HepG2 (cell line): ENCODE data around the gene FCGR3B. TPM values are rescaled to one million over a fixed set of nuclear protein-coding genes. Genes with fewer than 3 reads are reported as not detected.
"Not testable (repeated sequence)": the region's sequence is repeated elsewhere in the genome, so short reads cannot be mapped to it uniquely, and the experiment has no call there.

Experiments
- ATAC-seq: fragments of 200-7000 bp; cut with Tn5 transposase; 3 replicates; pipeline ENCODE4 v1.9.1; 2020; ENCODE audit warnings: mild to moderate bottlenecking, moderate library complexity
- BruUV-seq: library from RNA; stranded (reverse); fragments of 400-500 nt; replicated peaks from 2 replicates; lab custom pipeline; 2021; lab: Mats Ljungman, UMichigan
- CTCF ChIA-PET: fragments of 300-600 bp; formaldehyde crosslinking; extraction: SDS; loops from one replicate; lab custom pipeline; 2021; ENCODE audit warnings: low total read pairs, inconsistent platforms, low intra/inter-chr PET ratio; lab: Yijun Ruan, JAX
- POLR2A ChIA-PET: fragments of 350-600 bp; sonication (Branson Sonifier 250); formaldehyde crosslinking; loops from one replicate; lab custom pipeline; 2020; ENCODE audit warnings: antibody characterized with exemption, inconsistent platforms; lab: Yijun Ruan, JAX
- DNase-seq: peaks from one replicate; pipeline ENCODE4 v3.0.0-alpha.2; 2015; ENCODE audit warnings: low spot score
- FAIRE-seq: peaks from 3 replicates; lab custom pipeline; 2011; peaks lifted over from hg19 to GRCh38; lab: Jason Lieb, UNC
- H2AFZ ChIP-seq: one replicate; pipeline ENCODE4 v1.6.1; 2011; ENCODE audit warnings: low read length, inconsistent platforms
- H3K27ac ChIP-seq: fragments of 300-600 bp; 3 replicates; pipeline ENCODE4 v1.8.0; 2011; ENCODE audit warnings: mixed run types, mild to moderate bottlenecking, mixed read lengths, low read length, inconsistent platforms; ENCODE audit not compliant: insufficient read depth; ENCODE audit errors: extremely low read length
- H3K27me3 ChIP-seq, 2 experiments: fragments of 200-600 bp in 1 of 2; 2 replicates in 1 of 2; 3 replicates in 1 of 2; pipeline versions ENCODE4 v1.6.0 to v1.8.0; 2011; ENCODE audit warnings: low read length in 2 of 2, mild to moderate bottlenecking in 2 of 2, moderate library complexity in 2 of 2, inconsistent platforms in 1 of 2; ENCODE audit not compliant: insufficient read depth in 2 of 2, control insufficient read depth in 1 of 2
- H3K36me3 ChIP-seq, 2 experiments: fragments of 200-600 bp in 1 of 2; replicated peaks in 1 of 2; 2 replicates in 1 of 2; 3 replicates in 1 of 2; pipeline versions ENCODE4 v1.5.1 to v1.8.0; 2011; ENCODE audit warnings: low read length in 2 of 2, inconsistent platforms in 1 of 2; ENCODE audit not compliant: insufficient read depth in 2 of 2, control insufficient read depth in 1 of 2
- H3K4me1 ChIP-seq: 2 replicates; pipeline ENCODE4 v1.5.1; 2012; ENCODE audit warnings: low read length, inconsistent platforms; ENCODE audit not compliant: insufficient read depth
- H3K4me2 ChIP-seq: 2 replicates; pipeline ENCODE4 v1.6.0; 2011; ENCODE audit warnings: low read depth, low read length, inconsistent platforms
- H3K4me3 ChIP-seq, 3 experiments: fragments of 200-600 bp in 1 of 3; sonication (generic), shearing (Covaris generic) in 1 of 3; replicated peaks in 1 of 3; 2 replicates each; pipeline ENCODE4 v1.5.1; 2011 to 2016; ENCODE audit warnings: low read length in 3 of 3, inconsistent platforms in 2 of 3, low read depth in 2 of 3, mild to moderate bottlenecking in 2 of 3, control low read depth in 1 of 3, mixed read lengths in 1 of 3; ENCODE audit not compliant: insufficient read depth in 1 of 3
- H3K79me2 ChIP-seq: one replicate; pipeline ENCODE4 v1.6.1; 2011; ENCODE audit warnings: low read length, inconsistent platforms; ENCODE audit not compliant: insufficient read depth
- H3K9ac ChIP-seq: 2 replicates; pipeline ENCODE4 v1.6.0; 2011; ENCODE audit warnings: mild to moderate bottlenecking, low read depth, low read length, inconsistent platforms; ENCODE audit not compliant: insufficient read depth
- H3K9me3 ChIP-seq: 2 replicates; pipeline ENCODE4 v1.5.1; 2012; ENCODE audit warnings: mild to moderate bottlenecking, low read length
- H4K20me1 ChIP-seq: 2 replicates; pipeline ENCODE4 v1.6.0; 2011; ENCODE audit warnings: inconsistent platforms, mild to moderate bottlenecking, low read length, moderate library complexity; ENCODE audit not compliant: insufficient read depth
- WGBS: methylation state at CpG from one replicate; pipeline ENCODE4 v1.1.6; 2017; ENCODE audit warnings: low lambda C conversion rate; 5-methylcytosine and 5-hydroxymethylcytosine counted together
- in situ Hi-C: cut with HindIII; loops from 2 replicates; pipeline ENCODE4 v1.10.0; 2017; ENCODE audit warnings: low pct_unique_long_range_greater_than_20kb; ENCODE audit not compliant: extremely low pct_ligation_motif_present
- intact Hi-C: fragments of 100-400 bp; cut with micrococcal nuclease; formaldehyde crosslinking; loops from one replicate; pipeline ENCODE4 v1.10.0; 2022; ENCODE audit not compliant: unreplicated experiment
- polyA plus RNA-seq, 8 experiments: library from polyadenylated mRNA; depleted of rRNA in 3 of 8; stranded (reverse) in 7 of 8; unstranded in 1 of 8; fragments of >200 nt; fragmentation: Illumina TruSeq in 4 of 8; extraction: Trizol in 4 of 8; gene quantifications; 2 replicates each; pipeline versions ENCODE4 v1.2.1 to v1.2.3, GENCODE V29; 2011 to 2016; ENCODE audit warnings: low read depth in 4 of 8, missing spikeins in 1 of 8, mixed read lengths in 1 of 8; ENCODE audit not compliant: insufficient read depth in 1 of 8
- total RNA-seq, 5 experiments: library from RNA; depleted of rRNA; stranded (reverse); fragments of >200 nt; fragmentation: Illumina TruSeq; extraction: Trizol; gene quantifications; 2 replicates each; pipeline ENCODE4 v1.2.3, GENCODE V29; 2016; ENCODE audit warnings: low read depth in 1 of 5

FCGR3B gene
- total and polyA plus RNA-seq, 2 of the 13 experiments (the other 11 are each of a cell fraction or from before 2014, with no cell fraction given) = not detected

DNA sequence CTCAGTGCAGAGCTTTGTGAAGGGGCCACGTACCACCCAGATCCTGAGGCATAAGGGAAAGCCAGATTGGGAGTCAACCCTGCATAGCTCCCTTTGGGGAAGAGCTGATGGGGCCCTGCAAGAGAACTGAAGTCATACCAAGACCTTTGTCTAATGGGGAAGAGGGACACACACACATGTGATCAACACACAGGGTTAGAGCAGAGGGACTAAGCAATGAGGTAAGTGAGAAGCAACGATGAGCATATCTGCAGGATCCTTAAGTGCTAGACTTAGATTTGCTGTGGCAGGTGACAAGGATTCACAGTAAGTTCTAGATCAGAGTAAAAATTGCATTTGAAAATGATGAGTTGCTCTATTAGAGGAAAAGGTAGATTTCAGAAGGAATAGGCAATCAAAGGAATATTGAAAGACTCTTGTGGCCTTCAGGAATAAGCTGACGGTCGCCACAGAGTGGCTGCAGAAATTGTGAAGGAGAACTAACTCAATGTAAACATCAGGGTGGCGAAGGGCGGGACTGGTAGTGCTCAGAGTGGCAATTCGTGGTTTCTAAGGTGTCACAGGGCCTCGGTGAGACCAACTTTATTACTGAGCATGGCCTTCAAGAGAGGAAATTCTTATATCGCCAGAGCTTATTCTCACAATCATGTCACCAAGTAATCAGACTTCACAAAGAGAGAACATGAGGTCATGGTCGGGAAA is 4.4 kb downstream of the FCGR3B start:
- ATAC-seq, in situ Hi-C loops, BruUV-seq, CTCF ChIA-PET, DNase-seq, H3K9me3 ChIP-seq, H3K36me3 ChIP-seq, H3K4me3 ChIP-seq, POLR2A ChIA-PET, intact Hi-C loops, H3K27ac ChIP-seq, H3K79me2 ChIP-seq, H2AFZ ChIP-seq, H3K4me2 ChIP-seq, H3K9ac ChIP-seq, H4K20me1 ChIP-seq, H3K4me1 ChIP-seq, H3K27me3 ChIP-seq, FAIRE-seq: not testable (repeated sequence)
- WGBS = 9% methylated on average over 9 of the region's 10 CpGs

- H3K4me3 ChIP-seq, POLR2A ChIA-PET, in situ Hi-C loops, FAIRE-seq, H3K36me3 ChIP-seq, H3K27ac ChIP-seq, H4K20me1 ChIP-seq, H3K4me1 ChIP-seq, H2AFZ ChIP-seq, CTCF ChIA-PET, H3K79me2 ChIP-seq, H3K9me3 ChIP-seq, intact Hi-C loops, DNase-seq, BruUV-seq, ATAC-seq, H3K4me2 ChIP-seq, H3K9ac ChIP-seq, H3K27me3 ChIP-seq: not testable (repeated sequence)
- WGBS = 63% methylated on average over 1 of the region's 1 CpG
These were observed 6.4 kb downstream of the FCGR3B start for GRCh38 chr1:161624605-161625004.

- in situ Hi-C loops, H3K36me3 ChIP-seq, H2AFZ ChIP-seq, FAIRE-seq, H3K79me2 ChIP-seq, H3K4me2 ChIP-seq, POLR2A ChIA-PET, CTCF ChIA-PET, BruUV-seq, H3K9ac ChIP-seq, intact Hi-C loops, H3K9me3 ChIP-seq, DNase-seq, ATAC-seq, H3K27ac ChIP-seq, H3K27me3 ChIP-seq, H3K4me1 ChIP-seq, H4K20me1 ChIP-seq, H3K4me3 ChIP-seq: not testable (repeated sequence)
- WGBS = 11% methylated on average over 6 of the region's 6 CpGs
These were observed 7.5 kb downstream of the FCGR3B start for GRCh38 chr1:161623401-161624051.

DNA sequence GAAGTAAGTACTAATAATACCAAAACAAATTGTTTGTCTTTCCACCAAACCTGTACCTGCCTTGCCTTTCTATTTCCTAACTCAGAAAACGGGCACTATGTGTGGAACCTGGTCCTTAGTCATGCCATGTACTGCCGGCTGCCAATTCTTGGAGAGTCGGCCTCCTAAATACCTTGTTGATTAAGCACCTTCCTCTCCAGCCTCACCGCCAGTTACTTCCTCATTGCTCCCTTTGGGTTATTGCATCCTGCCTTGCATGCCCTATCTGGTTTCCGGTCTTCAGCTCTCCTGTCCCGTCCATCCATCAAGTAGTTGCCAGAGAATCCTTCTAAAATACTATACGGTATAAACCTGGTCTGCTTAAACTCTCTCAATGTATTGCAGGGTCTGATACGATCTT is 8.9 kb downstream of the FCGR3B start:
- H3K27me3 ChIP-seq, CTCF ChIA-PET, FAIRE-seq, H3K79me2 ChIP-seq, H3K4me3 ChIP-seq, H3K36me3 ChIP-seq, POLR2A ChIA-PET, DNase-seq, H3K9me3 ChIP-seq, intact Hi-C loops, H2AFZ ChIP-seq, H3K27ac ChIP-seq, H3K9ac ChIP-seq, H3K4me2 ChIP-seq, BruUV-seq, H3K4me1 ChIP-seq, in situ Hi-C loops, ATAC-seq, H4K20me1 ChIP-seq: not testable (repeated sequence)
- 18% methylated on average over 8 of the region's 8 CpGs for WGBS
